ENCODE results near the gene PTPN2.

GRCh38 chr18:12930376-12930775, 46.3 kb upstream of the PTPN2 start:
- no peak for TF ChIP-seq CTCF (conservative IDR thresholded peaks at IDR 0.05; ENCODE audit: low read depth, low read length)
- TF ChIP-seq EZH2 (IDR thresholded peaks at IDR 0.05; ENCODE audit: borderline replicate concordance, low read depth, low read length, poor library complexity, severe bottlenecking): no peak

Data from A673 (cell line).